ENCODE measurements around the gene HPD. TPM values are rescaled to one million over a fixed set of nuclear protein-coding genes. Genes with fewer than 3 reads are reported as not detected.

HPD gene
- total RNA-seq, 1 experiment from 2014 or later = not detected

GRCh38 chr12:121823727-121824115 lies 34.9 kb downstream of the HPD start:
- ChIA-PET POLR2A (ENCODE audit: low non-redundant PET) (no interaction called here), CTCF (no interaction called here)
- no peak overlapping the region for H3K27ac ChIP-seq (ENCODE audit: low read depth, low read length, poor library complexity, severe bottlenecking)
- no TSS peak for BruUV-seq (replicated peaks)
- no peak overlapping the region for H3K4me3 ChIP-seq (ENCODE audit: low read depth, low read length, poor library complexity, severe bottlenecking)
- H3K36me3 ChIP-seq (ENCODE audit: insufficient read depth, low read length, poor library complexity, severe bottlenecking) = peaks cover 46% of the 10 kb centered on the region
- TF ChIP-seq CTCF (conservative IDR thresholded peaks at IDR 0.05; ENCODE audit: low read depth, low read length) (no peak), EZH2 (IDR thresholded peaks at IDR 0.05; ENCODE audit: borderline replicate concordance, low read depth, low read length, poor library complexity, severe bottlenecking) (no peak)
- intact Hi-C loops (cut with micrococcal nuclease; ENCODE audit: unreplicated experiment) = no loop called here
- H3K27me3 ChIP-seq (replicated peaks; ENCODE audit: insufficient read depth, low read depth, low read length, poor library complexity) = no peaks in the 10 kb centered on the region
- no peaks in the 10 kb centered on the region for H3K4me1 ChIP-seq (ENCODE audit: insufficient read depth, low read length, poor library complexity, severe bottlenecking)
- H3K9me3 ChIP-seq (ENCODE audit: low read depth, low read length, poor library complexity, severe bottlenecking) = no peaks in the 10 kb centered on the region
- no peak for DNase-seq (ENCODE audit: low spot score)

- DNase-seq (ENCODE audit: low spot score) = no peak
- no TSS peak for BruUV-seq (replicated peaks)
- H3K27ac ChIP-seq (ENCODE audit: low read depth, low read length, poor library complexity, severe bottlenecking) = no peak overlapping the region
- H3K36me3 ChIP-seq (ENCODE audit: insufficient read depth, low read length, poor library complexity, severe bottlenecking) = peaks cover 43% of the 10 kb centered on the region
- TF ChIP-seq EZH2 (IDR thresholded peaks at IDR 0.05; ENCODE audit: borderline replicate concordance, low read depth, low read length, poor library complexity, severe bottlenecking) (no peak), CTCF (conservative IDR thresholded peaks at IDR 0.05; ENCODE audit: low read depth, low read length) (no peak)
- no peaks in the 10 kb centered on the region for H3K9me3 ChIP-seq (ENCODE audit: low read depth, low read length, poor library complexity, severe bottlenecking)
- CTCF ChIA-PET = no interaction called here
- intact Hi-C loops (cut with micrococcal nuclease; ENCODE audit: unreplicated experiment) = no loop called here
- POLR2A ChIA-PET (ENCODE audit: low non-redundant PET) = no interaction called here
- H3K27me3 ChIP-seq (replicated peaks; ENCODE audit: insufficient read depth, low read depth, low read length, poor library complexity) = no peaks in the 10 kb centered on the region
- H3K4me3 ChIP-seq (ENCODE audit: low read depth, low read length, poor library complexity, severe bottlenecking) = no peak overlapping the region
- no peaks in the 10 kb centered on the region for H3K4me1 ChIP-seq (ENCODE audit: insufficient read depth, low read length, poor library complexity, severe bottlenecking)
These were observed 35.4 kb downstream of the HPD start for GRCh38 chr12:121823101-121823726.

GRCh38 chr12:121822393-121823100 lies 36.1 kb downstream of the HPD start:
- Histone ChIP-seq H3K4me1 (ENCODE audit: insufficient read depth, low read length, poor library complexity, severe bottlenecking) (no peaks in the 10 kb centered on the region), H3K4me3 (ENCODE audit: low read depth, low read length, poor library complexity, severe bottlenecking) (no peak overlapping the region), H3K36me3 (ENCODE audit: insufficient read depth, low read length, poor library complexity, severe bottlenecking) (peaks cover 43% of the 10 kb centered on the region), H3K9me3 (ENCODE audit: low read depth, low read length, poor library complexity, severe bottlenecking) (no peaks in the 10 kb centered on the region), H3K27ac (ENCODE audit: low read depth, low read length, poor library complexity, severe bottlenecking) (no peak overlapping the region), H3K27me3 (replicated peaks; ENCODE audit: insufficient read depth, low read depth, low read length, poor library complexity) (no peaks in the 10 kb centered on the region)
- TF ChIP-seq CTCF (conservative IDR thresholded peaks at IDR 0.05; ENCODE audit: low read depth, low read length) (no peak), EZH2 (IDR thresholded peaks at IDR 0.05; ENCODE audit: borderline replicate concordance, low read depth, low read length, poor library complexity, severe bottlenecking) (no peak)
- CTCF ChIA-PET = no interaction called here
- intact Hi-C loops (cut with micrococcal nuclease; ENCODE audit: unreplicated experiment) = no loop called here
- POLR2A ChIA-PET (ENCODE audit: low non-redundant PET) = no interaction called here
- no peak for DNase-seq (ENCODE audit: low spot score)
- BruUV-seq (replicated peaks) = no TSS peak
